ENCODE data around the gene WWOX. TPM values are rescaled to one million over a fixed set of nuclear protein-coding genes. Genes with fewer than 3 reads are reported as not detected.

The WWOX gene
- total RNA-seq, 1 donor from 2014 or later, result 12.6 TPM

GRCh38 chr16:78962457-78962929 lies 863.0 kb downstream of the WWOX start:
- H3K4me3 ChIP-seq (ENCODE audit: low read depth, low read length), result no peak overlapping the region
- no peaks in the 10 kb centered on the region for H3K36me3 ChIP-seq (ENCODE audit: control insufficient read depth, insufficient read depth, low read length)
- TF ChIP-seq CTCF (IDR thresholded peaks at IDR 0.05; ENCODE audit: insufficient read depth, low read length, severe bottlenecking), result no peak
- FAIRE-seq, result no peak
- DNase-seq (ENCODE audit: low read depth), result peak; percentile 3
- H3K27me3 ChIP-seq (ENCODE audit: control insufficient read depth, insufficient read depth, low read length), result no peaks in the 10 kb centered on the region

GRCh38 chr16:78967948-78968347 lies 868.5 kb downstream of the WWOX start:
- Histone ChIP-seq H3K27me3 (ENCODE audit: control insufficient read depth, insufficient read depth, low read length) (no peaks in the 10 kb centered on the region), H3K4me3 (ENCODE audit: low read depth, low read length) (no peak overlapping the region), H3K36me3 (ENCODE audit: control insufficient read depth, insufficient read depth, low read length) (no peaks in the 10 kb centered on the region)
- DNase-seq (ENCODE audit: low read depth) (no peak), FAIRE-seq (no peak)
- no peak for TF ChIP-seq CTCF (IDR thresholded peaks at IDR 0.05; ENCODE audit: insufficient read depth, low read length, severe bottlenecking)

DNA sequence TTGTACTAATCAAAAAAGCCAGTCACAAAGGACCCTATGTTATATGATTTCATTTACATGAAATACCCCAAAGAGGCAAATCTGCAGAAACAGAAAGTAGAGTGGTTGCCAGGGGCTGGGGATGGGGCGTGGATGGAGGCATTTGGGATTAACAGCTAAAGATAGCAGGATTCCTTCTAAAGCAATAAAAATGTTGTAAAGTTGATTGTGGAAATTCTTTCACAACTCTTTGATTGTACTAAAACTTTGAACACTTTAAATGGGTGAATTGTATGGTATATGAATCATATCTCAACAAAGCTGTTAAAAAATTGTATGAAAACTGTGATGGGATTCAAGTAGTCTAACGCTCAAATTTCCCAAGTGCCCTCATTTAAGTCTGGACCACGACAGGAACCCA lies 870.3 kb downstream of the WWOX start:
- TF ChIP-seq CTCF (IDR thresholded peaks at IDR 0.05; ENCODE audit: insufficient read depth, low read length, severe bottlenecking), result no peak
- no peak for FAIRE-seq
- no peak for DNase-seq (ENCODE audit: low read depth)
- H3K4me3 ChIP-seq (ENCODE audit: low read depth, low read length), result no peak overlapping the region
- H3K27me3 ChIP-seq (ENCODE audit: control insufficient read depth, insufficient read depth, low read length), result no peaks in the 10 kb centered on the region
- H3K36me3 ChIP-seq (ENCODE audit: control insufficient read depth, insufficient read depth, low read length), result no peaks in the 10 kb centered on the region

DNA sequence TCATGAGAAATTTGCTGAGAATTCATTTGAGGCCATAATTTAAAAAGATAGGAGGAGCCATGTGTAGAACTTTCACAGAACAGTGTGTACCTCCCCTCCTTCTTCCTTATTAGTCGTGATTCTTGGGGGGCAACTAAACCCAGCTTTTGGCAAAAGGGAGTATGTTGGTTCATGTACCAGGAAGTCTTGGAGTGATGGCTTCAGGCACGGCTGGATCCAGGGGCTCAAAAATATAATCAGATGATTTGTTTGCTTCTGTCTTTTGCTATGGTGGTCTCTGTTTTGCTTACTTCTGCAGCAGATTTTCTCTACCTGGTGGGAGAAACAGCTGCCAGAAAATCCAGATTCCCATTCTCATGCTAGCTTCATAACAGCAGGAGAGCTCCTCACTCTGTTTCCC lies 871.2 kb downstream of the WWOX start:
- FAIRE-seq, result no peak
- Histone ChIP-seq H3K36me3 (ENCODE audit: control insufficient read depth, insufficient read depth, low read length) (no peaks in the 10 kb centered on the region), H3K27me3 (ENCODE audit: control insufficient read depth, insufficient read depth, low read length) (no peaks in the 10 kb centered on the region), H3K4me3 (ENCODE audit: low read depth, low read length) (no peak overlapping the region)
- TF ChIP-seq CTCF (IDR thresholded peaks at IDR 0.05; ENCODE audit: insufficient read depth, low read length, severe bottlenecking), result no peak
- DNase-seq (ENCODE audit: low read depth), result no peak

DNA sequence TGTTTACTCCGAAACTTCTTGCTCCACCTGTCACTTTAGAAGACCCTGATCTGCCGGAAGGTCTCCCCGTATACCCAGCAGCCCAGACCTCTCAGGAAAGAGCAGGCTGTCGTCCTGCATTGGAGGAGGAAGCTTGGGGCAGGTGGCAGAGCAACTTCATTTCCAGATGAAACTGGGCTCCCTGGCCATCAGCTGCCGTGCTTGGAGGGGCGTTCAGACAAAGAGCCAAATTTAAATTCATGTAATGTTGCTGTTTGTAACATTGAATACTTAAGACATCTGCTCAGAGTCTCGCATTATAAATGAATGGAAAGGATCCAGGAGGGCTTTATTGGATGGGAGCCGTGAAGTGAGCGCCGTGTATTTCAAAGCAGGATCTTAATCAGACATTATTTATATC lies 872.6 kb downstream of the WWOX start:
- H3K27me3 ChIP-seq (ENCODE audit: control insufficient read depth, insufficient read depth, low read length), result no peaks in the 10 kb centered on the region
- H3K4me3 ChIP-seq (ENCODE audit: low read depth, low read length), result no peak overlapping the region
- H3K36me3 ChIP-seq (ENCODE audit: control insufficient read depth, insufficient read depth, low read length), result no peaks in the 10 kb centered on the region
- no peak for TF ChIP-seq CTCF (IDR thresholded peaks at IDR 0.05; ENCODE audit: insufficient read depth, low read length, severe bottlenecking)
- DNase-seq (ENCODE audit: low read depth) (no peak), FAIRE-seq (no peak)

GRCh38 chr16:78972986-78973385 lies 873.5 kb downstream of the WWOX start:
- FAIRE-seq, result no peak
- Histone ChIP-seq H3K27me3 (ENCODE audit: control insufficient read depth, insufficient read depth, low read length) (no peaks in the 10 kb centered on the region), H3K36me3 (ENCODE audit: control insufficient read depth, insufficient read depth, low read length) (no peaks in the 10 kb centered on the region), H3K4me3 (ENCODE audit: low read depth, low read length) (no peak overlapping the region)
- TF ChIP-seq CTCF (IDR thresholded peaks at IDR 0.05; ENCODE audit: insufficient read depth, low read length, severe bottlenecking), result no peak
- DNase-seq (ENCODE audit: low read depth), result no peak

Data from bronchial epithelial cell (primary cell).